Uterus (tissue), 2 donors: ENCODE results near the gene ZC3H14.

ENCODE experiments used
- POLR2A ChIP-seq, 2 donors: fragments of 450-650 bp; IDR thresholded peaks; one replicate each; pipeline ENCODE4 v1.6.1; 2016; ENCODE audit warnings: antibody characterized with exemption in 2 of 2, mild to moderate bottlenecking in 1 of 2, moderate library complexity in 1 of 2
- TF ChIP-seq, protein P1 (sequence below), 4 experiments: fragments of 200-600 bp in 2 of 4; fragments of 450-650 bp in 2 of 4; sonication (generic) in 2 of 4; IDR thresholded peaks; one replicate each; pipeline ENCODE4 v1.5.1; 2016 to 2019; ENCODE audit warnings: antibody characterized with exemption in 4 of 4, mild to moderate bottlenecking in 2 of 4, moderate library complexity in 1 of 4

DNA sequence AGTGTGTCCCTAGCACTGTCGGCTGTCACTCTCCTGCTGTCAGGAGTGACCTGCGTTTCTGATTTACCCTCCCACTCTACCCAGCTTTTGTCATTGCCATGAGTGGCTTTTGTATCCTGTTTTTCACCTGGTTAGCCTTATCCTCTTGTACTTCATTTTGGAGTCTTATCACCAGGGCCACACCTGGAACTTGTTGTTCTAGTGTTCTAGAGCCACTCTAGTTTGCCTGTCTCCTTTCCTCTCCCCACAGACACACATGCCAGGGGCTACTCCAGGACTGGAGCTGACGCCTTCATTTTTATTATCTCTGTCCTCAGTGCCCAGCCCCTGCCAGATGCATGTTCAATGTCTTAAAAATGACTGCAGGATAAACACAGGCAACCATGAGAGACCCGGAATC, 34.2 kb downstream of the ZC3H14 start:
- no peak for TF ChIP-seq POLR2A (IDR thresholded peaks at IDR 0.05)
- TF ChIP-seq, protein P1, sequence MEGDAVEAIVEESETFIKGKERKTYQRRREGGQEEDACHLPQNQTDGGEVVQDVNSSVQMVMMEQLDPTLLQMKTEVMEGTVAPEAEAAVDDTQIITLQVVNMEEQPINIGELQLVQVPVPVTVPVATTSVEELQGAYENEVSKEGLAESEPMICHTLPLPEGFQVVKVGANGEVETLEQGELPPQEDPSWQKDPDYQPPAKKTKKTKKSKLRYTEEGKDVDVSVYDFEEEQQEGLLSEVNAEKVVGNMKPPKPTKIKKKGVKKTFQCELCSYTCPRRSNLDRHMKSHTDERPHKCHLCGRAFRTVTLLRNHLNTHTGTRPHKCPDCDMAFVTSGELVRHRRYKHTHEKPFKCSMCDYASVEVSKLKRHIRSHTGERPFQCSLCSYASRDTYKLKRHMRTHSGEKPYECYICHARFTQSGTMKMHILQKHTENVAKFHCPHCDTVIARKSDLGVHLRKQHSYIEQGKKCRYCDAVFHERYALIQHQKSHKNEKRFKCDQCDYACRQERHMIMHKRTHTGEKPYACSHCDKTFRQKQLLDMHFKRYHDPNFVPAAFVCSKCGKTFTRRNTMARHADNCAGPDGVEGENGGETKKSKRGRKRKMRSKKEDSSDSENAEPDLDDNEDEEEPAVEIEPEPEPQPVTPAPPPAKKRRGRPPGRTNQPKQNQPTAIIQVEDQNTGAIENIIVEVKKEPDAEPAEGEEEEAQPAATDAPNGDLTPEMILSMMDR (IDR thresholded peaks at IDR 0.05) = no peak
